ENCODE measurements around the gene PEF1.

DNA sequence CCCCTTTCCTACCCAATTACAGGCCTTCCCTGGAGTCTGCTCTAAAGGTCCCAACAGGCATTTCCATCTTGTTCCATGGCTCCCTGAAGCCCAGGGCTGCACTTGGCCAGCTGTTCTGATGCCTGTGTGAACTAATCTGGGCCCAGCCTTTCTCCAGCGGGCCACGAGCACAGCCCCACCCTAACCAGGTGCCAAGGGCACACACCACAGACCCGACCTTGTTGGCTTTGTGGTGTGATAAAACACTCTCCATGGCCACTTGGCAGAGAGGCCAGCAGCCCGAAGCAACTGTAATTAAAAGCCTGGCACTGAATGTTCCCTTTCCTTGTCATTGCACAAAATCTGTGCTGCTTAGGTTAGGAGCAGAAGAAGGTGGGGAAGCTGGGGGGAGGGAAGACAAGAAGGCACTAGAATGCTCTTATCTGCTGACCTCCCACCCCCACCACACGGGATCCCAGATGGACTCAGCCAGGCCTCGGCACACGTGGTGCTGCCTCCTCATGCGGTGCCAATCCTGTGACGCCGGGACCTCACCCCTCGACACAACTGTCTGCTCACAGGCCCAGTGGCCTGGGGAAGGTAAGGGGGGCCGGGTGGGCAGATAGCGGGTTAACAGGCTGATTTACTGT is 17.3 kb downstream of the PEF1 start:
- TF ChIP-seq, protein P1, sequence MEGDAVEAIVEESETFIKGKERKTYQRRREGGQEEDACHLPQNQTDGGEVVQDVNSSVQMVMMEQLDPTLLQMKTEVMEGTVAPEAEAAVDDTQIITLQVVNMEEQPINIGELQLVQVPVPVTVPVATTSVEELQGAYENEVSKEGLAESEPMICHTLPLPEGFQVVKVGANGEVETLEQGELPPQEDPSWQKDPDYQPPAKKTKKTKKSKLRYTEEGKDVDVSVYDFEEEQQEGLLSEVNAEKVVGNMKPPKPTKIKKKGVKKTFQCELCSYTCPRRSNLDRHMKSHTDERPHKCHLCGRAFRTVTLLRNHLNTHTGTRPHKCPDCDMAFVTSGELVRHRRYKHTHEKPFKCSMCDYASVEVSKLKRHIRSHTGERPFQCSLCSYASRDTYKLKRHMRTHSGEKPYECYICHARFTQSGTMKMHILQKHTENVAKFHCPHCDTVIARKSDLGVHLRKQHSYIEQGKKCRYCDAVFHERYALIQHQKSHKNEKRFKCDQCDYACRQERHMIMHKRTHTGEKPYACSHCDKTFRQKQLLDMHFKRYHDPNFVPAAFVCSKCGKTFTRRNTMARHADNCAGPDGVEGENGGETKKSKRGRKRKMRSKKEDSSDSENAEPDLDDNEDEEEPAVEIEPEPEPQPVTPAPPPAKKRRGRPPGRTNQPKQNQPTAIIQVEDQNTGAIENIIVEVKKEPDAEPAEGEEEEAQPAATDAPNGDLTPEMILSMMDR (IDR thresholded peaks at IDR 0.05), result no peak
- no peak for TF ChIP-seq POLR2A (IDR thresholded peaks at IDR 0.05)
